ENCODE measurements around the gene CX3CR1.

DNA sequence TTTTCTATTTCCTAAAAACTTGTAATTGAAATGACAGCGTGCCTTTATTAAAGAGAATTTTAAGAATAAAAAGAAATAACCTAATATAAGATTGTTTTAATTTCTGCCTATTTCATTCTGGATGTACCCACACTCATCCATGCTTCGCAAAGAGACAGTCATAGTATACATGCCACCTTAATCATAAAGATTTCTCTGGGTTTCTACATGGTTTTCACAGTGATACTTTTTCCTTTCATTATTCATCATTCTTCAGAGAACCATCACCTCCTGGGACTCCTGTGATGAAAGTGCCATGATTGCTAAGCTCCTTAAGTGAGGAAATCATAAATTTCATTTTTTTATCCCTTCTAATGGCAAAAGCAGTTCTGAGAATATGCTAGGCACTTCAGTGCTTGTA is 45.4 kb upstream of the CX3CR1 start:
- TF ChIP-seq, protein P1, sequence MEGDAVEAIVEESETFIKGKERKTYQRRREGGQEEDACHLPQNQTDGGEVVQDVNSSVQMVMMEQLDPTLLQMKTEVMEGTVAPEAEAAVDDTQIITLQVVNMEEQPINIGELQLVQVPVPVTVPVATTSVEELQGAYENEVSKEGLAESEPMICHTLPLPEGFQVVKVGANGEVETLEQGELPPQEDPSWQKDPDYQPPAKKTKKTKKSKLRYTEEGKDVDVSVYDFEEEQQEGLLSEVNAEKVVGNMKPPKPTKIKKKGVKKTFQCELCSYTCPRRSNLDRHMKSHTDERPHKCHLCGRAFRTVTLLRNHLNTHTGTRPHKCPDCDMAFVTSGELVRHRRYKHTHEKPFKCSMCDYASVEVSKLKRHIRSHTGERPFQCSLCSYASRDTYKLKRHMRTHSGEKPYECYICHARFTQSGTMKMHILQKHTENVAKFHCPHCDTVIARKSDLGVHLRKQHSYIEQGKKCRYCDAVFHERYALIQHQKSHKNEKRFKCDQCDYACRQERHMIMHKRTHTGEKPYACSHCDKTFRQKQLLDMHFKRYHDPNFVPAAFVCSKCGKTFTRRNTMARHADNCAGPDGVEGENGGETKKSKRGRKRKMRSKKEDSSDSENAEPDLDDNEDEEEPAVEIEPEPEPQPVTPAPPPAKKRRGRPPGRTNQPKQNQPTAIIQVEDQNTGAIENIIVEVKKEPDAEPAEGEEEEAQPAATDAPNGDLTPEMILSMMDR (IDR thresholded peaks at IDR 0.05), result no peak
- TF ChIP-seq POLR2A (IDR thresholded peaks at IDR 0.05) (no peak), EP300 (IDR thresholded peaks at IDR 0.05) (no peak)

All from ovary (tissue), 3 donors.